Measurements from ENCODE around the gene SLC9A8.

GRCh38 chr20:49791165-49791564, 21.5 kb upstream of the SLC9A8 start:
- TF ChIP-seq, protein P1, sequence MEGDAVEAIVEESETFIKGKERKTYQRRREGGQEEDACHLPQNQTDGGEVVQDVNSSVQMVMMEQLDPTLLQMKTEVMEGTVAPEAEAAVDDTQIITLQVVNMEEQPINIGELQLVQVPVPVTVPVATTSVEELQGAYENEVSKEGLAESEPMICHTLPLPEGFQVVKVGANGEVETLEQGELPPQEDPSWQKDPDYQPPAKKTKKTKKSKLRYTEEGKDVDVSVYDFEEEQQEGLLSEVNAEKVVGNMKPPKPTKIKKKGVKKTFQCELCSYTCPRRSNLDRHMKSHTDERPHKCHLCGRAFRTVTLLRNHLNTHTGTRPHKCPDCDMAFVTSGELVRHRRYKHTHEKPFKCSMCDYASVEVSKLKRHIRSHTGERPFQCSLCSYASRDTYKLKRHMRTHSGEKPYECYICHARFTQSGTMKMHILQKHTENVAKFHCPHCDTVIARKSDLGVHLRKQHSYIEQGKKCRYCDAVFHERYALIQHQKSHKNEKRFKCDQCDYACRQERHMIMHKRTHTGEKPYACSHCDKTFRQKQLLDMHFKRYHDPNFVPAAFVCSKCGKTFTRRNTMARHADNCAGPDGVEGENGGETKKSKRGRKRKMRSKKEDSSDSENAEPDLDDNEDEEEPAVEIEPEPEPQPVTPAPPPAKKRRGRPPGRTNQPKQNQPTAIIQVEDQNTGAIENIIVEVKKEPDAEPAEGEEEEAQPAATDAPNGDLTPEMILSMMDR (IDR thresholded peaks at IDR 0.05; ENCODE audit: extremely low read depth in 1 of 2, insufficient read depth in 1 of 2, low read depth in 1 of 2, low read length in 2 of 2): no peak
- TF ChIP-seq POLR2AphosphoS5 (IDR thresholded peaks at IDR 0.05; ENCODE audit: insufficient read depth, low read depth, low read length): no peak

Data from endothelial cell of umbilical vein (primary cell).